ENCODE measurements around the gene KLHL26. TPM values are rescaled to one million over a fixed set of nuclear protein-coding genes. Genes with fewer than 3 reads are reported as not detected.

The KLHL26 gene
- total RNA-seq, 1 experiment from 2014 or later: 10.7 TPM

DNA sequence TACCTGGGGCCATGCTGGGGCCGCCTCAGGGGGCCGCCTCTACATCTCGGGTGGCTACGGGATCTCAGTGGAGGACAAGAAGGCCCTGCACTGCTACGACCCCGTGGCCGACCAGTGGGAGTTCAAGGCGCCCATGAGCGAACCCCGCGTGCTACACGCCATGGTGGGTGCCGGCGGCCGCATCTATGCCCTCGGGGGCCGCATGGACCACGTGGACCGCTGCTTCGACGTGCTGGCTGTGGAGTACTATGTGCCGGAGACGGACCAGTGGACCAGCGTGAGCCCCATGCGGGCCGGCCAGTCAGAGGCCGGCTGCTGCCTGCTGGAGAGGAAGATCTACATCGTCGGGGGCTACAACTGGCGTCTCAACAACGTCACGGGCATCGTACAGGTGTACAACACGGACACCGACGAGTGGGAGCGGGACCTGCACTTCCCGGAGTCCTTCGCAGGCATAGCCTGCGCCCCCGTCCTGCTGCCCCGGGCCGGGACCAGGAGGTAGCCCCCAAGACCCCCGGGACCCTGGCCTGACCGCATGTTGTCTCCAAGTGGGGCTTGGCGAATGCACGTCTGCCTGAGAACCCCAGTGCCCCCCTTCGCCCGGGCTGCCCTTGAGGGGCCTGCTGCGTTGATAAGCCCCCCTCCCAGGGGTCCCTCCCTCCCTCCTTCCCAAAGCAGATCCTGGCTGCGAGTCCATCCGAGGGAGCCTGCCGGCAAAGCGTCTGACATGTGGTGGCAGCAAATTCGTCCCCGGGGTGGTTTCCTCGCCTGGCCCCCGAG, 32.1 kb downstream of the KLHL26 start:
- no peak for DNase-seq
- Histone ChIP-seq H3K79me2 (ENCODE audit: insufficient read depth, low read length) (no peaks in the 10 kb centered on the region), H3K27me3 (ENCODE audit: insufficient read depth, low read length) (no peaks in the 10 kb centered on the region), H3K9ac (ENCODE audit: extremely low read depth, insufficient read length, low read length) (no peak overlapping the region), H2AFZ (ENCODE audit: low read length) (no peak overlapping the region), H4K8ac (replicated peaks; ENCODE audit: insufficient read length, low read depth, low read length) (no peak overlapping the region), H3K14ac (ENCODE audit: insufficient read depth, low read length) (no peak overlapping the region), H3K27ac (ENCODE audit: insufficient read length, low read depth, low read length) (no peak overlapping the region), H2BK5ac (ENCODE audit: insufficient read length, low read length) (no peak overlapping the region), H2AK5ac (ENCODE audit: insufficient read length, low read length) (no peak overlapping the region), H3K4me1 (ENCODE audit: insufficient read depth, low read length) (no peaks in the 10 kb centered on the region), H3K9me3 (ENCODE audit: control insufficient read depth, low read depth, low read length) (no peaks in the 10 kb centered on the region), H3T11ph (ENCODE audit: low read length) (no peak overlapping the region), H2BK120ac (ENCODE audit: low read depth, low read length, poor library complexity, severe bottlenecking) (no peak overlapping the region), H2BK15ac (ENCODE audit: low read depth, low read length) (no peak overlapping the region), H3K23me2 (ENCODE audit: insufficient read length, low read depth, low read length, poor library complexity, severe bottlenecking) (no peaks in the 10 kb centered on the region), H3K23ac (ENCODE audit: insufficient read length, low read depth, low read length) (no peak overlapping the region), H3K4me2 (ENCODE audit: insufficient read depth, insufficient read length, low read length) (no peak overlapping the region), H4K91ac (ENCODE audit: insufficient read length, low read depth, low read length) (no peak overlapping the region), H3K4ac (ENCODE audit: low read depth, low read length) (no peak overlapping the region), H4K20me1 (ENCODE audit: control insufficient read depth, insufficient read depth, insufficient read length) (no peaks in the 10 kb centered on the region), H4K5ac (ENCODE audit: insufficient read length, low read depth, low read length) (no peak overlapping the region), H2BK12ac (ENCODE audit: insufficient read length, low read depth, low read length) (no peak overlapping the region), H3K79me1 (ENCODE audit: insufficient read depth, low read depth, low read length, poor library complexity, severe bottlenecking) (no peaks in the 10 kb centered on the region), H2BK20ac (ENCODE audit: low read depth, low read length, poor library complexity, severe bottlenecking) (no peak overlapping the region), H3K18ac (ENCODE audit: insufficient read length, low read depth, low read length) (no peak overlapping the region), H3K56ac (ENCODE audit: insufficient read length, low read depth, low read length) (no peak overlapping the region)
- Mint-ChIP-seq H3K4me3 (no peak overlapping the region), H3K27me3 (ENCODE audit: low read depth) (no peaks in the 10 kb centered on the region), H3K36me3 (ENCODE audit: insufficient read depth in 1 of 3, low read depth in 3 of 3) (peaks cover 0 to 20% (median 14%) of the 10 kb centered on the region in 3 experiments; a peak in 5 of 7 replicates), H3K9me3 (no peaks in the 10 kb centered on the region), H3K27ac (no peak overlapping the region), H3K4me1 (peaks cover 2 to 9% of the 10 kb centered on the region in 2 experiments; a peak in 3 of 4 replicates)
- TF ChIP-seq, protein P1, sequence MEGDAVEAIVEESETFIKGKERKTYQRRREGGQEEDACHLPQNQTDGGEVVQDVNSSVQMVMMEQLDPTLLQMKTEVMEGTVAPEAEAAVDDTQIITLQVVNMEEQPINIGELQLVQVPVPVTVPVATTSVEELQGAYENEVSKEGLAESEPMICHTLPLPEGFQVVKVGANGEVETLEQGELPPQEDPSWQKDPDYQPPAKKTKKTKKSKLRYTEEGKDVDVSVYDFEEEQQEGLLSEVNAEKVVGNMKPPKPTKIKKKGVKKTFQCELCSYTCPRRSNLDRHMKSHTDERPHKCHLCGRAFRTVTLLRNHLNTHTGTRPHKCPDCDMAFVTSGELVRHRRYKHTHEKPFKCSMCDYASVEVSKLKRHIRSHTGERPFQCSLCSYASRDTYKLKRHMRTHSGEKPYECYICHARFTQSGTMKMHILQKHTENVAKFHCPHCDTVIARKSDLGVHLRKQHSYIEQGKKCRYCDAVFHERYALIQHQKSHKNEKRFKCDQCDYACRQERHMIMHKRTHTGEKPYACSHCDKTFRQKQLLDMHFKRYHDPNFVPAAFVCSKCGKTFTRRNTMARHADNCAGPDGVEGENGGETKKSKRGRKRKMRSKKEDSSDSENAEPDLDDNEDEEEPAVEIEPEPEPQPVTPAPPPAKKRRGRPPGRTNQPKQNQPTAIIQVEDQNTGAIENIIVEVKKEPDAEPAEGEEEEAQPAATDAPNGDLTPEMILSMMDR (conservative IDR thresholded peaks at IDR 0.05): no peak
- WGBS (ENCODE audit: extremely low coverage, insufficient read length, low lambda C conversion rate): no CpG with 5 or more reads among the region's 58 CpGs

All from H9 (cell line).